K562 (cell line): ENCODE results near the gene TRIM38. TPM values are rescaled to one million over a fixed set of nuclear protein-coding genes. Genes with fewer than 3 reads are reported as not detected.

Experiments used
- ASH1L ChIP-seq: fragments of 450-650 bp; IDR thresholded peaks from 2 replicates; pipeline ENCODE4 v1.6.1; 2018; ENCODE audit warnings: borderline replicate concordance, mild to moderate bottlenecking, low read depth; ENCODE audit not compliant: partially characterized antibody
- ETS2 ChIP-seq: IDR thresholded peaks from 2 replicates; pipeline ENCODE4 v1.6.1; 2016; ENCODE audit warnings: borderline replicate concordance, missing genetic modification characterization, mild to moderate bottlenecking, moderate library complexity, missing compliant biosample characterization; ENCODE audit not compliant: poor library complexity, severe bottlenecking
- FUS ChIP-seq: fragments of 200-400 bp; formaldehyde crosslinking; optimal IDR thresholded peaks from 2 replicates; pipeline ENCODE3; 2017; ENCODE audit warnings: low read depth, low read length
- HIVEP1 ChIP-seq: fragments of 250-450 bp; sonication (Bioruptor Pico); IDR thresholded peaks from 2 replicates; pipeline ENCODE4 v1.4.0; 2020; ENCODE audit warnings: mild to moderate bottlenecking
- HNRNPL ChIP-seq: fragments of 200-400 bp; formaldehyde crosslinking; IDR thresholded peaks from 2 replicates; pipeline ENCODE4 v1.6.1; 2017; ENCODE audit warnings: low read depth, mild to moderate bottlenecking, low read length
- LCOR ChIP-seq: sonication (generic); formaldehyde crosslinking; IDR thresholded peaks from 2 replicates; pipeline ENCODE4 v1.8.0; 2022; ENCODE audit warnings: mild to moderate bottlenecking, missing genetic modification reagents
- MBD1 ChIP-seq: fragments of 250-450 bp; sonication (Bioruptor Pico); IDR thresholded peaks from 2 replicates; pipeline ENCODE4 v1.8.0; 2022; ENCODE audit warnings: inconsistent platforms
- MBD2 ChIP-seq: sonication (generic); IDR thresholded peaks from 2 replicates; pipeline ENCODE4 v1.6.1; 2016; ENCODE audit warnings: low read depth, borderline replicate concordance
- MYNN ChIP-seq, 2 experiments: sonication (generic); formaldehyde crosslinking in 1 of 2; IDR thresholded peaks; 2 replicates each; pipeline versions ENCODE4 v1.5.0 to v1.6.1; 2016 to 2020; ENCODE audit warnings: antibody characterized with exemption in 1 of 2, missing genetic modification reagents in 1 of 2
- RBM17 ChIP-seq: fragments of 200-400 bp; formaldehyde crosslinking; IDR thresholded peaks from 2 replicates; pipeline ENCODE4 v1.6.1; 2017; ENCODE audit warnings: low read depth, mild to moderate bottlenecking, low read length, borderline replicate concordance
- SLC30A9 ChIP-seq: fragments of 250-450 bp; sonication (Bioruptor Pico); IDR thresholded peaks from 2 replicates; pipeline ENCODE4 v1.8.0; 2022; ENCODE audit warnings: mild to moderate bottlenecking, moderate library complexity
- TRIM28 ChIP-seq: fragments of 450-650 bp; IDR thresholded peaks from 2 replicates; pipeline ENCODE4 v1.6.1; 2017
- ZBTB43 ChIP-seq: sonication (generic); formaldehyde crosslinking; IDR thresholded peaks from 2 replicates; pipeline ENCODE4 v1.8.0; 2023; ENCODE audit warnings: mild to moderate bottlenecking, missing genetic modification reagents
- ZNF140 ChIP-seq: fragments of 250-450 bp; sonication (Bioruptor Pico); IDR thresholded peaks from 2 replicates; pipeline ENCODE4 v1.8.0; 2021; ENCODE audit warnings: moderate library complexity, mild to moderate bottlenecking, inconsistent platforms
- ZNF398 ChIP-seq: fragments of 250-450 bp; sonication (Bioruptor Pico); IDR thresholded peaks from 2 replicates; pipeline ENCODE4 v1.8.0; 2021; ENCODE audit warnings: moderate library complexity, mild to moderate bottlenecking, inconsistent platforms
- polyA plus RNA-seq, 8 experiments: library from polyadenylated mRNA; depleted of rRNA in 4 of 8; stranded (reverse) in 5 of 8; unstranded in 3 of 8; fragments of >200 nt; fragmentation: Nextera tagmentation in 2 of 8; fragmentation: Illumina TruSeq in 1 of 8; extraction: Ambion mirVana in 2 of 8; extraction: Trizol in 1 of 8; gene quantifications; 2 replicates each; pipeline versions ENCODE4 v1.2.1 to v1.2.3, GENCODE V29; 2011 to 2014; ENCODE audit warnings: inconsistent platforms in 1 of 8, missing spikeins in 1 of 8
- total RNA-seq, 7 experiments: library from RNA; depleted of rRNA in 6 of 7; stranded (reverse); fragments of >200 nt in 6 of 7; fragmentation: Illumina TruSeq in 2 of 7; extraction: Trizol in 2 of 7; gene quantifications; 2 replicates each; pipeline versions ENCODE4 v1.2.1 to v1.2.3, GENCODE V29; 2011 to 2021; ENCODE audit warnings: low replicate concordance in 1 of 7
- TF ChIP-seq, protein P1 (sequence below): fragments of 450-650 bp; IDR thresholded peaks from 2 replicates; pipeline ENCODE4 v1.7.1; 2018; ENCODE audit warnings: mild to moderate bottlenecking, low read depth; ENCODE audit not compliant: partially characterized antibody
- TF ChIP-seq, protein P2 (sequence below): fragments of 250-450 bp; sonication (Bioruptor Pico); IDR thresholded peaks from 2 replicates; pipeline ENCODE4 v1.5.0; 2020; ENCODE audit warnings: mild to moderate bottlenecking

Gene TRIM38
- total and polyA plus RNA-seq, 9 of the 15 experiments (the other 6 are each of a cell fraction or from before 2014, with no cell fraction given), result 1.7 to 6.7 (median 6.3) TPM

- TF ChIP-seq ZBTB43 (CRISPR knock-in tag) (no peak), LCOR (CRISPR knock-in tag) (peak; percentile 72; the same call in 1 of the 2 replicates), ZNF398 (CRISPR knock-in tag) (no peak), ZNF140 (no peak), HNRNPL (no peak), ETS2 (no peak), TRIM28 (no peak), ASH1L (no peak), MYNN (IDR thresholded peaks at IDR 0.05) (no peak), MYNN (CRISPR knock-in tag; IDR thresholded peaks at IDR 0.05) (no peak), SLC30A9 (CRISPR knock-in tag) (no peak), RBM17 (no peak), MBD1 (CRISPR knock-in tag) (no peak), FUS (no peak), HIVEP1 (CRISPR knock-in tag) (no peak), MBD2 (peak; percentile 49; the same call in 1 of the 2 replicates)
- TF ChIP-seq, protein P1, sequence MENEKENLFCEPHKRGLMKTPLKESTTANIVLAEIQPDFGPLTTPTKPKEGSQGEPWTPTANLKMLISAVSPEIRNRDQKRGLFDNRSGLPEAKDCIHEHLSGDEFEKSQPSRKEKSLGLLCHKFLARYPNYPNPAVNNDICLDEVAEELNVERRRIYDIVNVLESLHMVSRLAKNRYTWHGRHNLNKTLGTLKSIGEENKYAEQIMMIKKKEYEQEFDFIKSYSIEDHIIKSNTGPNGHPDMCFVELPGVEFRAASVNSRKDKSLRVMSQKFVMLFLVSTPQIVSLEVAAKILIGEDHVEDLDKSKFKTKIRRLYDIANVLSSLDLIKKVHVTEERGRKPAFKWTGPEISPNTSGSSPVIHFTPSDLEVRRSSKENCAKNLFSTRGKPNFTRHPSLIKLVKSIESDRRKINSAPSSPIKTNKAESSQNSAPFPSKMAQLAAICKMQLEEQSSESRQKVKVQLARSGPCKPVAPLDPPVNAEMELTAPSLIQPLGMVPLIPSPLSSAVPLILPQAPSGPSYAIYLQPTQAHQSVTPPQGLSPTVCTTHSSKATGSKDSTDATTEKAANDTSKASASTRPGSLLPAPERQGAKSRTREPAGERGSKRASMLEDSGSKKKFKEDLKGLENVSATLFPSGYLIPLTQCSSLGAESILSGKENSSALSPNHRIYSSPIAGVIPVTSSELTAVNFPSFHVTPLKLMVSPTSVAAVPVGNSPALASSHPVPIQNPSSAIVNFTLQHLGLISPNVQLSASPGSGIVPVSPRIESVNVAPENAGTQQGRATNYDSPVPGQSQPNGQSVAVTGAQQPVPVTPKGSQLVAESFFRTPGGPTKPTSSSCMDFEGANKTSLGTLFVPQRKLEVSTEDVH, result no peak
- TF ChIP-seq, protein P2, sequence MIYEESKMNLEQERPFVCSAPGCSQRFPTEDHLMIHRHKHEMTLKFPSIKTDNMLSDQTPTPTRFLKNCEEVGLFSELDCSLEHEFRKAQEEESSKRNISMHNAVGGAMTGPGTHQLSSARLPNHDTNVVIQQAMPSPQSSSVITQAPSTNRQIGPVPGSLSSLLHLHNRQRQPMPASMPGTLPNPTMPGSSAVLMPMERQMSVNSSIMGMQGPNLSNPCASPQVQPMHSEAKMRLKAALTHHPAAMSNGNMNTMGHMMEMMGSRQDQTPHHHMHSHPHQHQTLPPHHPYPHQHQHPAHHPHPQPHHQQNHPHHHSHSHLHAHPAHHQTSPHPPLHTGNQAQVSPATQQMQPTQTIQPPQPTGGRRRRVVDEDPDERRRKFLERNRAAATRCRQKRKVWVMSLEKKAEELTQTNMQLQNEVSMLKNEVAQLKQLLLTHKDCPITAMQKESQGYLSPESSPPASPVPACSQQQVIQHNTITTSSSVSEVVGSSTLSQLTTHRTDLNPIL (CRISPR knock-in tag), result no peak; the same call in 1 of the 2 replicates
Measured at GRCh38 chr6:25962149-25963127, at the start of gene TRIM38 (continued).
